ENCODE data around the gene OR52E1. TPM values are rescaled to one million over a fixed set of nuclear protein-coding genes. Genes with fewer than 3 reads are reported as not detected.

OR52E1 gene
- total RNA-seq, 1 experiment from 2014 or later: not detected

DNA sequence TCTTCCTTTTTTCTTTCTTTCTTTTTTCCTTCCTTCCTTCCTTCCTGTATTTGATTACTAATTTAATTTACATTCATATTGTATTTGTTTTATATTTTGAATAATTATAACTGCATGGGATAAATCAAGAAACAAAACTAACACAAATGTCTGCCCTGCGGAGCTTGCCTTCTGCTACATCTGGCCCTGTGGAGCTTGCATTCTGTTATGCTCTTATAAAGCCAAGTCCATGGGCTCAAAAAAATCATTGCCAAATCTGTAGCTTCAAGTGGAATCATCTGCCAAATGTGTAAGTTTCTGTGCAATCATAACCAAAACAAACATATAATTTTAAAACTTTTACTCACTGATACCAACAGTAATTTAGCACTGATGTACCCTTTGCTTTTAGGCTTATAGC lies 31.0 kb upstream of the OR52E1 start:
- Mint-ChIP-seq H3K4me3 (ENCODE audit: low read depth, unreplicated experiment) (no peak overlapping the region), H3K27ac (ENCODE audit: unreplicated experiment) (no peak overlapping the region), H3K4me1 (ENCODE audit: low read depth, unreplicated experiment) (peaks cover 11% of the 10 kb centered on the region), H3K27me3 (ENCODE audit: unreplicated experiment) (no peaks in the 10 kb centered on the region), H3K9me3 (ENCODE audit: low read depth, unreplicated experiment) (peaks cover 4% of the 10 kb centered on the region), H3K36me3 (ENCODE audit: insufficient read depth, unreplicated experiment) (no peaks in the 10 kb centered on the region)
- intact Hi-C loops (cut with micrococcal nuclease; ENCODE audit: unreplicated experiment): no loop called here
- BruUV-seq (replicated peaks): no TSS peak
- CTCF ChIA-PET: no interaction called here
- TF ChIP-seq, protein P1, sequence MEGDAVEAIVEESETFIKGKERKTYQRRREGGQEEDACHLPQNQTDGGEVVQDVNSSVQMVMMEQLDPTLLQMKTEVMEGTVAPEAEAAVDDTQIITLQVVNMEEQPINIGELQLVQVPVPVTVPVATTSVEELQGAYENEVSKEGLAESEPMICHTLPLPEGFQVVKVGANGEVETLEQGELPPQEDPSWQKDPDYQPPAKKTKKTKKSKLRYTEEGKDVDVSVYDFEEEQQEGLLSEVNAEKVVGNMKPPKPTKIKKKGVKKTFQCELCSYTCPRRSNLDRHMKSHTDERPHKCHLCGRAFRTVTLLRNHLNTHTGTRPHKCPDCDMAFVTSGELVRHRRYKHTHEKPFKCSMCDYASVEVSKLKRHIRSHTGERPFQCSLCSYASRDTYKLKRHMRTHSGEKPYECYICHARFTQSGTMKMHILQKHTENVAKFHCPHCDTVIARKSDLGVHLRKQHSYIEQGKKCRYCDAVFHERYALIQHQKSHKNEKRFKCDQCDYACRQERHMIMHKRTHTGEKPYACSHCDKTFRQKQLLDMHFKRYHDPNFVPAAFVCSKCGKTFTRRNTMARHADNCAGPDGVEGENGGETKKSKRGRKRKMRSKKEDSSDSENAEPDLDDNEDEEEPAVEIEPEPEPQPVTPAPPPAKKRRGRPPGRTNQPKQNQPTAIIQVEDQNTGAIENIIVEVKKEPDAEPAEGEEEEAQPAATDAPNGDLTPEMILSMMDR (IDR thresholded peaks at IDR 0.05; ENCODE audit: unreplicated experiment): no peak
- DNase-seq: no peak

DNA sequence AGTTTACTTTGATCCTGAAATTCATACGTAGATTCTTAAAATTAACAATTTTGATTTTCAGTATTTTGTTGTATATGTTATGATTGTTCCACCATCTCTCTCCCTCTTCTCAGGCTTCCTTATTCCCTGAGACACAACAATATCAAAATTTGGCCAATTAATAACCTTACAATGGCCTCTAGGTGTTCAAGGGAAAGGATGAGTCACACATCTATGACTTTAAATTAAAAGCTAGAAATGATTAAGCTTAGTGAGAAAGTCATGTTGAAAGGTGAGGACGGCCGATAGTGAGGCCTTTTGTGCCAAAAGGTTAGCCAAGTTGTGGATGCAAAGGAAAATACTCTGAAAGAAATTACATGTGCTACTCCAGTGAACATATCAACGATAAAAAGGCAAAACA lies 28.5 kb upstream of the OR52E1 start:
- no TSS peak for BruUV-seq (replicated peaks)
- no peaks in the 10 kb centered on the region for H3K27me3 Mint-ChIP-seq (ENCODE audit: unreplicated experiment)
- CTCF ChIA-PET: no interaction called here
- intact Hi-C loops (cut with micrococcal nuclease; ENCODE audit: unreplicated experiment): no loop called here
- H3K27ac Mint-ChIP-seq (ENCODE audit: unreplicated experiment): peak overlapping the region; percentile 46
- H3K9me3 Mint-ChIP-seq (ENCODE audit: low read depth, unreplicated experiment): peaks cover 4% of the 10 kb centered on the region
- no peak for DNase-seq
- H3K36me3 Mint-ChIP-seq (ENCODE audit: insufficient read depth, unreplicated experiment): no peaks in the 10 kb centered on the region
- peaks cover 11% of the 10 kb centered on the region for H3K4me1 Mint-ChIP-seq (ENCODE audit: low read depth, unreplicated experiment)
- H3K4me3 Mint-ChIP-seq (ENCODE audit: low read depth, unreplicated experiment): no peak overlapping the region
- TF ChIP-seq, protein P1 (IDR thresholded peaks at IDR 0.05; ENCODE audit: unreplicated experiment): no peak

DNA sequence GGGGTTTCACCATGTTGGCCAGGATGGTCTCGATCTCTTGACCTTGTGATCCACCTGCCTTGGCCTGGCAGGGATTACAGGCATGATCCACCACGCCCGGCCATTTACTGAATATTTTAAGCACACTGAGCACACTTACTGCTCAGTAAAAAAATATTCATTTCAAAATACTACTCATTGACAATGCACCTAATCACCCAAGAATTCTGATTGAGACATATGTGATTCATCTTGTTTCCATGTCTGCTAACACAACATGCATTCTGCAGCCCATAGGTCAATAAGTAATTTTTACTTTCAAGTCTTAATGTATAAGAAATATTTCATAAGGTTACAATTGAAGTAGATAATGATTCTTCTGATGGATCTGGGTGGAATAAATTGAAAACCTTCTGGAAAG lies 27.3 kb upstream of the OR52E1 start:
- CTCF ChIA-PET: no interaction called here
- BruUV-seq (replicated peaks): no TSS peak
- no peak overlapping the region for H3K4me3 Mint-ChIP-seq (ENCODE audit: low read depth, unreplicated experiment)
- peaks cover 11% of the 10 kb centered on the region for H3K4me1 Mint-ChIP-seq (ENCODE audit: low read depth, unreplicated experiment)
- intact Hi-C loops (cut with micrococcal nuclease; ENCODE audit: unreplicated experiment): no loop called here
- no peaks in the 10 kb centered on the region for H3K27me3 Mint-ChIP-seq (ENCODE audit: unreplicated experiment)
- no peak for DNase-seq
- peaks cover 4% of the 10 kb centered on the region for H3K9me3 Mint-ChIP-seq (ENCODE audit: low read depth, unreplicated experiment)
- TF ChIP-seq, protein P1 (IDR thresholded peaks at IDR 0.05; ENCODE audit: unreplicated experiment): no peak
- H3K27ac Mint-ChIP-seq (ENCODE audit: unreplicated experiment): no peak overlapping the region
- no peaks in the 10 kb centered on the region for H3K36me3 Mint-ChIP-seq (ENCODE audit: insufficient read depth, unreplicated experiment)

DNA sequence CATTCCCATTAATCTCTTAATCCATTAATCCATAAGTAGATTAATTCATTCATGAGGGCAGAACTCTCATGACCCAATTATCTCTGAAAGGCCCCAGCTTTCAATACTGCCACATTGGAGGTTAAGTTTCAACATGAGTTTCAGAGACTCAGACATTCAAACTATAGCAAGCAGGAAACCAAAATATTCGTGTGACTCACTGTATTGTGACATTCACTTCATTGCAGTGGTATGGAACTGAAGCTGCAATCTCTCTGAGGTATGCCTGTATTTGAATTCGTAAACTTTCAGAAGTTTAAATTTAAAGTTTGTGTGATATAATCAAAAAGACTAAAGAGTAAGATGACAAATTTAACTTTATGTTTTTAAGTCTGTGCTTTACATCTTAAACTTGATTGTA lies 26.0 kb upstream of the OR52E1 start:
- TF ChIP-seq, protein P1 (IDR thresholded peaks at IDR 0.05; ENCODE audit: unreplicated experiment): no peak
- Mint-ChIP-seq H3K4me1 (ENCODE audit: low read depth, unreplicated experiment) (peaks cover 11% of the 10 kb centered on the region), H3K36me3 (ENCODE audit: insufficient read depth, unreplicated experiment) (no peaks in the 10 kb centered on the region), H3K9me3 (ENCODE audit: low read depth, unreplicated experiment) (no peaks in the 10 kb centered on the region), H3K4me3 (ENCODE audit: low read depth, unreplicated experiment) (no peak overlapping the region), H3K27me3 (ENCODE audit: unreplicated experiment) (no peaks in the 10 kb centered on the region), H3K27ac (ENCODE audit: unreplicated experiment) (no peak overlapping the region)
- BruUV-seq (replicated peaks): no TSS peak
- intact Hi-C loops (cut with micrococcal nuclease; ENCODE audit: unreplicated experiment): no loop called here
- DNase-seq: no peak
- CTCF ChIA-PET: no interaction called here

DNA sequence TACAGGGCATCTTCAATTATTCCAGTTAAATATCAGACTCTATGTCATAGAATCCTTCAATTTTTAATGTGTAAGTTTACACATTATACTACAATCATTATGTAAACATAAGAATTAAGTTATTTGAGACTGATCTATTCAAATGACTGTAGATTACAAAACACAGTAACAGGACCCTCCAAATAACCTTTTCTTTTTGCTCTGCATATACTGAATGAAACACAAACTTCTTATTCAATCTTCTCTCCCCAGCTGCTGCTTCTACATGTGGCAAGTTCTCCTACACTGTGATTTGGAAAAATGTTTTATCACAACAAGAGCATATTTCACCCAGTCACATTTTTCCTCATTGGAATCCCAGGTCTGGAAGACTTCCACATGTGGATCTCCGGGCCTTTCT lies 23.1 kb upstream of the OR52E1 start, which contains the start of gene OR52J3:
Gene OR52J3, plus strand, starts transcription at position 301 of the 400 bp plus-strand sequence. Its CDS starts 0 bp downstream, at position 301.
- no peak within 1 kb of the TSS for H3K4me3 Mint-ChIP-seq (ENCODE audit: low read depth, unreplicated experiment)
- H3K27me3 Mint-ChIP-seq (ENCODE audit: unreplicated experiment): no peaks in the 10 kb centered on the region
- intact Hi-C loops (cut with micrococcal nuclease; ENCODE audit: unreplicated experiment): no loop called here
- no peak for DNase-seq
- no peak within 1 kb of the TSS for H3K27ac Mint-ChIP-seq (ENCODE audit: unreplicated experiment)
- no peaks in the 10 kb centered on the region for H3K36me3 Mint-ChIP-seq (ENCODE audit: insufficient read depth, unreplicated experiment)
- H3K4me1 Mint-ChIP-seq (ENCODE audit: low read depth, unreplicated experiment): peaks cover 2% of the 10 kb centered on the region
- no TSS peak for BruUV-seq (replicated peaks)
- TF ChIP-seq, protein P1 (IDR thresholded peaks at IDR 0.05; ENCODE audit: unreplicated experiment): no peak
- CTCF ChIA-PET: no interaction called here
- no peaks in the 10 kb centered on the region for H3K9me3 Mint-ChIP-seq (ENCODE audit: low read depth, unreplicated experiment)

Data from Calu3 (cell line).